GM18502 (cell line): ENCODE results near the gene RAPGEF5.
A peak's percentile ranks its signal among the peaks of the same experiment; 100 is the strongest.

Experiments
- ATAC-seq: cut with Tn5 transposase; IDR thresholded peaks from one replicate; pipeline ENCODE4 v1.9.1; 2021; ENCODE audit warnings: mild to moderate bottlenecking; ENCODE audit not compliant: unreplicated experiment, poor library complexity

Gene RAPGEF5

GRCh38 chr7:22176791-22177412 lies 180.1 kb downstream of the RAPGEF5 start:
- no peak for ATAC-seq

- ATAC-seq, result no peak
Observed at GRCh38 chr7:22174574-22174953, 182.4 kb downstream of the RAPGEF5 start.

- peak; percentile 92 for ATAC-seq
Observed at GRCh38 chr7:22173685-22174573, 183.0 kb downstream of the RAPGEF5 start.

- no peak for ATAC-seq
Observed at GRCh38 chr7:22168129-22168634, 188.8 kb downstream of the RAPGEF5 start.

GRCh38 chr7:22167482-22167881 lies 189.5 kb downstream of the RAPGEF5 start:
- ATAC-seq, result no peak

GRCh38 chr7:22166928-22167327 lies 190.0 kb downstream of the RAPGEF5 start:
- ATAC-seq, result no peak

GRCh38 chr7:22159341-22159740 lies 197.6 kb downstream of the RAPGEF5 start:
- ATAC-seq, result no peak

- ATAC-seq, result no peak
Observed at GRCh38 chr7:22157552-22157951, 199.4 kb downstream of the RAPGEF5 start.

GRCh38 chr7:22156205-22156604 lies 200.7 kb downstream of the RAPGEF5 start:
- no peak for ATAC-seq

GRCh38 chr7:22154143-22154529 lies 202.8 kb downstream of the RAPGEF5 start:
- ATAC-seq, result no peak

- ATAC-seq, result no peak
Observed at GRCh38 chr7:22153432-22154142, 203.4 kb downstream of the RAPGEF5 start.

- ATAC-seq, result no peak
Observed at GRCh38 chr7:22152690-22153089, 204.3 kb downstream of the RAPGEF5 start.

GRCh38 chr7:22151901-22152300 lies 205.1 kb downstream of the RAPGEF5 start:
- no peak for ATAC-seq

GRCh38 chr7:22150221-22150620 lies 206.7 kb downstream of the RAPGEF5 start:
- no peak for ATAC-seq

- ATAC-seq, result no peak
Observed at GRCh38 chr7:22147868-22148267, 209.1 kb downstream of the RAPGEF5 start.

GRCh38 chr7:22146961-22147512 lies 209.9 kb downstream of the RAPGEF5 start:
- ATAC-seq, result no peak

GRCh38 chr7:22144950-22145349 lies 212.0 kb downstream of the RAPGEF5 start:
- no peak for ATAC-seq

- ATAC-seq, result no peak
Observed at GRCh38 chr7:22143491-22143890, 213.5 kb downstream of the RAPGEF5 start.

GRCh38 chr7:22142572-22142971 lies 214.4 kb downstream of the RAPGEF5 start:
- ATAC-seq, result no peak

- no peak for ATAC-seq
Observed at GRCh38 chr7:22141355-22141754, 215.6 kb downstream of the RAPGEF5 start.

- no peak for ATAC-seq
Observed at GRCh38 chr7:22140578-22140977, 216.4 kb downstream of the RAPGEF5 start.
